ENCODE data around the gene CERS6.

GRCh38 chr2:168699844-168700417 is 243.9 kb downstream of the CERS6 start:
- TF ChIP-seq FOXM1 (IDR thresholded peaks at IDR 0.05; ENCODE audit: borderline replicate concordance) = no peak
- no peak for TF ChIP-seq SP1 (IDR thresholded peaks at IDR 0.05)
- TF ChIP-seq FOXK2 (IDR thresholded peaks at IDR 0.05) = no peak
- no peak for TF ChIP-seq ZNF384 (IDR thresholded peaks at IDR 0.05)
- TF ChIP-seq BHLHE40 (IDR thresholded peaks at IDR 0.05; ENCODE audit: borderline replicate concordance) = no peak
- TF ChIP-seq TARDBP (IDR thresholded peaks at IDR 0.05) = no peak
- no peak for TF ChIP-seq NFRKB (IDR thresholded peaks at IDR 0.05)
- no peak for TF ChIP-seq CTBP1 (IDR thresholded peaks at IDR 0.05; ENCODE audit: borderline replicate concordance)
- TF ChIP-seq PKNOX1 (IDR thresholded peaks at IDR 0.05) = no peak
- no peak for TF ChIP-seq L3MBTL2 (conservative IDR thresholded peaks at IDR 0.05)
- TF ChIP-seq SUZ12 (IDR thresholded peaks at IDR 0.05) = no peak
- TF ChIP-seq ELF4 (IDR thresholded peaks at IDR 0.05) = no peak

Measured in HEK293T (cell line).